H1 (cell line): Measurements from ENCODE around the gene APOA1. TPM values are rescaled to one million over a fixed set of nuclear protein-coding genes. Genes with fewer than 3 reads are reported as not detected.

Experiments
- BACH1 ChIP-seq: IDR thresholded peaks from 2 replicates; pipeline ENCODE4 v1.6.1; 2012; ENCODE audit warnings: low read length, improper control_type of control experiment
- CBX5 ChIP-seq: fragments of 300-800, 300-1000 bp; sonication (generic); IDR thresholded peaks from 2 replicates; pipeline ENCODE4 v1.7.1; 2016; ENCODE audit warnings: antibody characterized with exemption, low read length, low read depth
- CREB1 ChIP-seq: IDR thresholded peaks from 2 replicates; pipeline ENCODE4 v1.6.1; 2012; ENCODE audit warnings: inconsistent platforms
- CTCF ChIP-seq, 3 experiments: IDR thresholded peaks; 1 replicate in 2 of 3; 2 replicates in 1 of 3; pipeline versions ENCODE4 v1.5.1 to v1.6.1; 2011; ENCODE audit warnings: low read length in 3 of 3, mild to moderate bottlenecking in 3 of 3, inconsistent platforms in 2 of 3, low read depth in 1 of 3, moderate library complexity in 1 of 3; ENCODE audit not compliant: insufficient read depth in 1 of 3; ENCODE audit errors: control extremely low read depth in 1 of 3
- EP300 ChIP-seq, 2 experiments: IDR thresholded peaks; 1 replicate in 1 of 2; 2 replicates in 1 of 2; pipeline ENCODE4 v1.6.1; 2011 to 2012; ENCODE audit warnings: low read depth in 2 of 2, low read length in 2 of 2, mild to moderate bottlenecking in 2 of 2, borderline replicate concordance in 1 of 2, inconsistent platforms in 1 of 2, moderate library complexity in 1 of 2
- JUN ChIP-seq: IDR thresholded peaks from 2 replicates; pipeline ENCODE4 v1.6.1; 2011; ENCODE audit warnings: low read depth, mild to moderate bottlenecking, improper control_type of control experiment, low read length
- RFX5 ChIP-seq: IDR thresholded peaks from 2 replicates; pipeline ENCODE4 v1.6.1; 2011; ENCODE audit warnings: low read depth, low read length, improper control_type of control experiment, borderline replicate concordance
- RNF2 ChIP-seq: fragments of 200-900, 300-1000 bp; sonication (generic); IDR thresholded peaks from 2 replicates; pipeline ENCODE4 v1.7.1; 2016; ENCODE audit warnings: borderline replicate concordance, low read depth, mild to moderate bottlenecking, antibody characterized with exemption, low read length; ENCODE audit not compliant: poor library complexity, severe bottlenecking; ENCODE audit errors: missing control alignments
- SP4 ChIP-seq: IDR thresholded peaks from 2 replicates; pipeline ENCODE4 v1.6.1; 2012; ENCODE audit warnings: low read length, inconsistent platforms
- TEAD4 ChIP-seq: IDR thresholded peaks from 2 replicates; pipeline ENCODE4 v1.6.1; 2012; ENCODE audit warnings: low read depth, low read length, inconsistent platforms, mixed read lengths
- YY1 ChIP-seq: IDR thresholded peaks from 2 replicates; pipeline ENCODE4 v1.6.1; 2011; ENCODE audit warnings: low read depth, mild to moderate bottlenecking, low read length
- polyA plus RNA-seq, 7 experiments: library from polyadenylated mRNA; depleted of rRNA in 3 of 7; stranded (reverse) in 5 of 7; unstranded in 2 of 7; fragments of >200 nt in 5 of 7; fragments of 200-250 nt in 2 of 7; gene quantifications; 1 replicate in 5 of 7; 2 replicates in 1 of 7; 4 replicates in 1 of 7; pipeline versions ENCODE4 v1.2.1 to v1.2.3, GENCODE V29; 2011 to 2013; ENCODE audit warnings: missing spikeins in 2 of 7, mixed read lengths in 2 of 7
- total RNA-seq: library from RNA; stranded (reverse); fragmentation: NEBNext Ultra II Directional; extraction: Animal tissue kit (Norgen Biotek cat#: 25700); gene quantifications from 2 replicates; pipeline ENCODE4 v1.2.1, GENCODE V29; 2021

The APOA1 gene
- total and polyA plus RNA-seq, 2 of the 8 experiments (the other 6 are each of a cell fraction or from before 2014, with no cell fraction given), result 0.80 TPM; not detected in 1

GRCh38 chr11:116792144-116792868, 45.1 kb downstream of the APOA1 start (continued):
- TF ChIP-seq CTCF (IDR thresholded peaks at IDR 0.05; ENCODE audit: control extremely low read depth in 1 of 3, insufficient read depth in 1 of 3, low read depth in 1 of 3, low read length in 3 of 3) (no peak), CBX5 (no peak), JUN (no peak), EP300 (IDR thresholded peaks at IDR 0.05; ENCODE audit: borderline replicate concordance in 1 of 2, low read depth in 2 of 2, low read length in 2 of 2) (no peak), TEAD4 (no peak), BACH1 (no peak), CREB1 (no peak), YY1 (no peak), RNF2 (no peak), RFX5 (no peak), SP4 (no peak)
